Tongue (tissue), 2 donors: ENCODE results near the gene PELO. TPM values are rescaled to one million over a fixed set of nuclear protein-coding genes. Genes with fewer than 3 reads are reported as not detected.
"Not testable (repeated sequence)": the region's sequence is repeated elsewhere in the genome, so short reads cannot be mapped to it uniquely, and the experiment has no call there.

Experiments
- DNase-seq: peaks from one replicate; pipeline ENCODE4 v3.0.0-alpha.2; 2015
- total RNA-seq: library from RNA; depleted of rRNA; stranded (reverse); fragments of >200 nt; gene quantifications from one replicate; pipeline ENCODE4 v1.2.3, GENCODE V29; 2014

PELO gene
- total RNA-seq, 1 donor from 2014 or later: 23.8 TPM

DNA sequence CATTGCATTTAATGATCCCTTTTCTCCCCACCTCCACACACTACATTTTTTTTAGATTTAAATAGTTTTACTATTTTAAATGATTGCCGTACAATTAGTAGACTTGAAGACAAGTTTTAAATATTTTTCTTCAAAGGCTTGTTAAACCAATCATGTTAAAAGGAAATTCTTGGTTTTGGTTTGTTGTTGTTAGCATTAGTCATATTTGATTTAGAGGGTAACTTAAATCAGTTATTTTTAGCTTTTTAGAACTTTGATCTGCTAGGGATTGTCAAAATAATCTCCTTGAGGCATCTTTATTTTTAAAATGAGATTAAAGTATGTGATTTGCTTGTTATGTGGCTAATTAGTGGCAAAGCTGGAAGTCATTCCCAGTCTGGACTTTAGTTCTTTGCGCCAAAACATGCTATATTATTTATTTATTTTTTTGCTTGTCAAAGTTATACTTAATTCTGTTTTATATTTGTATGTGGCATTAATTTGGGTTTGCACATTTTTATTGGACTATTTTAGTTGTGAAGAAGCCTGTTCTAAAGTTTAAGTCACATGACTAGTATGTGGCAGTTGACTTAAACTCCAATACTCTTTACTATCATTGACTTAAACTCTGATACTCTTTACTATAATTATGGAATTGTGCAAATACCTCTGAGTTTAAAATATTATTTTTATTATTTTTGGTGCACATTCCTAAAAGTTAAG lies 14.7 kb downstream of the PELO start:
- DNase-seq: no peak

DNA sequence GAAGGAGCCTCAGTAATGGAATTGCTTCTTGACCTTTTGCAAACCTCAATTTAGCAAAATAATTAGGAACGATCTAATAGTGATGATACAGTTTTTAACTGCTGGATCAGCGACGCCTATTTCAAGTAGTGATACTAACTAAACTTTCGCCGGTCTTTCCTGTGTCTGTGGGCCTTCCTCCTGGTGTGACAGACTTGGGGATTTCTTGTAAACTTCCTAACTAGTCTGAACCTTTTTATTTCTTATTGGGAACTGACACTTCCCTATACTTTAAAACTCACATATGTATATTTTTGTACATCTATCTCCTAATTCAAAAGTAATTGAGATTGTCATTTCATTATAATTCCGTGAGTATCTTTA lies 15.2 kb downstream of the PELO start:
- no peak for DNase-seq

DNA sequence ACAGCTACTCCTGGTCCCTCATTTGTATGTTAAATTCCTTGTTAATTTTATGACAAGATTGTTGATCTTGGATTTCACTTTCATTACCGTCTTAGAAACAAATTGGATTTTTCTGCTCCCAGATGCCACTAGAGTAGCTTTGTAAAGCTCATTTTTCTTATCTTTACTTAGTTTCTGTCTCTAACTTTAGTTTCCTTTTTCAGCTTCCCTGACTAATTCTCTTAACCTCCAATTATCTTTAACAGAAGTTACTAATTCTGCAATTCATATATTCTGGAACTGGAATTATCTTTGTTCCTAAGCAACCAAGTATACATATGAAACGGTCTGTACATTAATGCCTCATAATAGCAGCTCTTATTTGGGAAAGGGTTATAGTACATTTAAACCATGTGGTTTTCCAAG lies 16.7 kb downstream of the PELO start:
- DNase-seq: no peak

DNA sequence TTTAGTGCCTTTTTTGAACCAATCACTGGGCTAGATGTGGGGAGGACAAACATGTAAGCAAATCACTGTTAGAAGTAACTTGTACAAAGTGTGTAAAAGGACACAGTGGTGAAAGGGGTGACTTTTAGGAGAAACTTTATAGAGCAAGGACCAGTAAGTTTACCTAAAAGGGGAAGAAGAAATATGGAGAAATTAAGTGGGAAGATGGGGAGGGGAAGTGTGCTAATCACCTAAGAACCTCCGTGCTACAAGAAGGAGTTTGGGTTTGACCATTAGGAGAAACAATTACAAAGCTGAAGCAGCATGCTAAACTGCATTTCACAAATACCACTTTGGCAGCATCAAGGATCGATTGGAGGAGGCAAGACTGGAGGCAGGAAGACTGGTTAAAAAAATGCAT lies 17.3 kb downstream of the PELO start:
- DNase-seq: no peak

DNA sequence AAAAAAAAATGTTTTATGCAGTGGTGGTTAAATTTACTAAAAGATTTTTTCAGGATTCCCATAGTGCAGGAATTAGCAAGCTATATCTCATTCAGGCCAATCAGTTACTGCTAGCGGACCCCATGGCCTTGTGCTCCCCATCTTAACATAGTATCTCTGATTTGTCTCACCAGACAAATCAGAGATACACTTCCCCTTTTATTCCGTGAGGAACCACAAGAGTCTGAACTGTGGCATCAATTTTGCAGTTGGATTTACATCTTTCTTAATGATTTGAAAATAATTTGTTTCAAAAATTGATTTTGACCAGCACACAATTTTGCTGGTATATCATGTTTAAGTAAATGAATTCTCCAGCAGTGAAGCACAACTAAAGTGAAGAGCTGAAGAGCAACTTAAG lies 17.9 kb downstream of the PELO start:
- DNase-seq: no peak

DNA sequence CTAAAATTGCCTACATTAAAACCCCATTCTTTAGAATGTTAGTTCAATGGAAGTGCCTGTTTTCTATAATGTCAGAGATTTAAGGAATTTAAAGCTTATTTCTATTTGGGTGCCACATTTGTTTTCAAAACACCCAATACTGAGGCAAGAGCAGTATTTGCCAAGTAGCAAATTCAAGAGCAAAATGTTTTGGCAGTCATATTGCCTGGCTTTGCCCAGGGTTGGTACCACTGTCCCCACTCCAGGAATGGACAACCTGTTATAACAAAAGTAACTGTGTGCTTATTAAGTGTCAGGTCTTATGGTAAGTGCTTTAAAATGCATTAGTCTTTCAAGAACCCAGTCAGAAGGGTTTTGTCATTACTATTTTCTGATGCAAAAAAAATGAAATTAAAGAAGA lies 19.3 kb downstream of the PELO start:
- no peak for DNase-seq

DNA sequence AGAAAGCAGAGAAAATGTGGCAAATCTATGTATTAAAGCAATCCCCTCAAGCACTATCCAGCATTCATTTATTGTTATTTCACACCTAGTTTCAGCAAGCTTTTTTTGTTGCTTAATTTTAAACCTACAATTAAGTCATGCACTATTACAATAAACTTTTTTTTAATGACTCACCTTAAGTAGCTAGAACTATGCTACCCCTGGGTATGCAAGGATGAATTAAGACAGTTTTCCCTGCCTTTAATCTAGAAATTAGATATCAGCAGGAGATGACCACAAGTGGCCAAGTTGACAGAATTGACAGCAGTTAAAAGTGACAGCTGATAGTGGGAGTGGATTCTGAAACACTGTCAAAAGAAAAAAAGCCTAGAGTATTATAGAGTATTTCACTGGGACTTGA lies 20.0 kb downstream of the PELO start:
- no peak for DNase-seq

DNA sequence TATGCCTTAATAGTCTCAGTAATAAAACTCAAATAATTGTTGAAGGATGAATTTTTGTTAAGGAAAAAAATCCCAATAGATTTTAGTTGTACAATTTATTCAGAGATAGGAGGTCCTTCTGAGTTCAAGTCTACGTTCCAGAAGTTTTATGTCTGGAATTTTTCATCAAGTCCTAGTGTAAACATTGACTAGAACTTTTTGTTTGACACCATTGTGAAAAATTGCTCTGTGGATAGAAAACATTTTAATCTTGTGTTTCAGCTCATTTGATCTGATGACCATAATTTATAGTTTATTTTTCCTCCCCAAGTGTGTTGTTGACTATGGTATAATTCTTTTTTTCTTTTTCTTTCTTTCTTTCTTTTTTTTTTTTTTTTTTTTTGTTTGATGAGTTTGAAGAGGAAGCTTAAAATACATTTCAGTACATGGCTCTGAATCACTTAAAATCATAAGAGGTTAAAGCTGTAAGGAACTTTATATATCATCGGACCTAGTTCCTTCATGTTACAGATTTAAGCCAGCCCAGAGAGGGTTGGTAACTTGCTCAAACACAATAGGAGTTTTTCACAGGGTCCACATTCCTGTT lies 20.7 kb downstream of the PELO start:
- DNase-seq: no peak

DNA sequence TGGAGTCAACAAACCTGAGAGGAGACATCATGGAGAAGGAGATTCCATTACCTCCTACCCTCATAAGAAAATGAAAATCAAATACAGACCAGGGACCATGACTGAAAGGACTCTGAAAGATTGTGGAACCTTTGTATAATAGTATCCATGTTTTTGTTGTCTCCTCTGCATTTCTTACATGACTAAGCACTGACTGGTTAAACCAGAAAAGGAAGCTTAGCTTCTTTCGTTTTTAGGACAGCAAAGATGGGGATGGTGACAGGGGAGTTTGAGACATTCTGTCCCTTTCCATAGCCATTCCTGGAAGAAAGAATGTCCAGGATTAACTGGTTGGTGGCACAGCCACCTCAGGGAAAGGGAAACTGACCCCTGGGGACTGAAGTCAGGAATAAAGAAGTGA lies 22.2 kb downstream of the PELO start:
- no peak for DNase-seq

DNA sequence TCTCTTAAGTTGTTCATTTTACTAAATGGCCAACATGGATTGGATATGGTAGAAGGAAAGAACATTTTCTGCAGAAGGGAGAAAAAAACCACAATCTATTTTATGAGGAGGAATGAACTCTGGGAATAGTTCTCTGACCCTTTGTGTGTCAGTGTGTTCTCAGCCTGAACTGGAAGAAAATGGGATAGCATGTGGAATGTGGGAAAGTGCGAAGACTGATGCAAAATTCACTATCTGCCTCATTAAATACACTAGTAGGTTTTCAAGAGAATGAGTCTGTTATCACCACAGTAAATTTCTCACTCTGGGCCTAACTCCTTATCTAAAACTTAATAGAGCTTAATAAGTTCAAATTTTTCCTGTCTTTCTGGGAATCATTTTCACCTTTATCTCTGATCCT lies 22.7 kb downstream of the PELO start:
- DNase-seq: no peak

DNA sequence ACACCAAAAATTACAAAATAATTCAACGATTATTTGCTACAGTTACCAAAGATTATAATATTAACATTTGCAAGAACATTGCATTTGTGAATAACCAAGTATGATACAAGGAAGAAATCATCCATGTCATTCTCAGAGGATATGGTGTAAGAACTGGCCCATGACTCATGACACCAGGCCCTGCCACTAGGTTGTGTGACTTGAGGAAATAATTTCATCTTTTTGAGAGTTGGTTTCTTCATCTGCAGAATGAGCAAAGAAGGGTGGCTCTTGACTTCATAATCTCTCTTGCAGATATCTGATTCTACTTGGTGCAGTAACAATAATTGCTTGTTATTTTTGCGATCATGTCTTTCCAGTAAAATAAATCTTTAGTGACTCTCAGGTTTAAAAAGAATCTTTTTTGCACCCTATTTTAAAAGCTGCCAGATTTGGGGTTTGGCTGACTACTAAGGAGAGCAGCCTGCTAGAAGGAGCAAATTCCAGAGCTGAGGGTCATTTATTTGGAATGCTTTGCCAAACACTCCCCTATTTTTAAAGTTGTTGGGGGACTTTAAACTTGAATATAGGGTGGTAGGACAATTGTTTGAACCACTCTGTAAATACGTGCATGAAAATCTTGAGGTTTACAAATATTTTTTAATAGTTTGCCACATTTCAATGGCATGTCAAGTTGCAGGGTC lies 23.5 kb downstream of the PELO start:
- no peak for DNase-seq

DNA sequence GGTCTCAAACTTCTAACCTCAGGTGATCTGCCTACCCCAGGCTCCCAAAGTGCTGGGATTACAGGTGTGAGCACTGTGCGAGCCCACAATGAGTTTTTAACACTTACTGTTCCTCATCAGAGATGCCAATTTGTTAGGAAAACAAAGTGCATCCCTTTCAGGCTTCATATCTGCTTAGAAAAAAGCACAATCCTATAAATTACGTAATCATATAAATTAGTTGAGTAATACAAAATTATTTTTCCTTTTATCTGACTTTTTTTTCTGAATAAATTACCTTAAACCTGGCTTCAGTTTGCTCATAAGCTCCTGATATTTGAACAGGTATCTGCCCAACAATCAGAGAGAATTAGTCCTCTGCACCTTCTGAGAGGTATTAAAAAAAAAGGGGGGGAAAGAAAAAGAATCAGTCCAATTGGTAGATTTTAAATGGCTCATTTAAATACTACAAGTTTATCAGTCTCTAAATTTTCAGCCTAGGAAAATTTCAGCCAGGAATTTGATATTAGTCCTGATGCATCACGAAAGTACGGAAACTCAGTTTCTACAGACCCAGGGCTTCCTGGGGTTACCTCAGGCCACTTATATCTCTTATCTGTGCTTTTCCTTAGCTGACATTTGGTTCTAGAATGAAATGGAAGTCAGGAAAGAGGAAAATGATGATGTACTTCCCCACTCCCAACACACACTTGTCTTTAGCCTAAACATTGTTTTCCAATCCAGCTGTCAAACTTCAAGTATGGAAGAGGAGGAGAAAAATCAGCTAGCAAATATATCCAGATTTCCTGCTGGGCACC lies 26.8 kb downstream of the PELO start:
- DNase-seq: no peak

DNA sequence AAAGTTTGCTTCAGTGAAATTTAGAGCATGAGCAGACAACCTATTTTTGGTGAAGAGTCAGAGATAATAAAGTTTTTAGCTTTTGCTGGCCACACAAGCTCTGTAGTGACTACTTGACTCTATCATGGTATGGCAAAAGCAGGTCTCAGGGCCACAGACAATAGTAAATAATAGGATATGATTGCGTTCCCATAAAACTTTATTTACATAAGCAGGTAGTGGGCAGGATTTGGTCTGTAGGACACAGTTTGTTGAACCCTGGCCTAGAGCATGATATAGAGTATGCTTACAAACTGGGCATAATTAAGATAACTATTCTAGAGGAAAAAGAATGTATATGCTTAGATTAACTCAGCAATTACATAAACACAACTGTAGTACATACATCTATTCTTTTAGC lies 30.1 kb downstream of the PELO start:
- DNase-seq: no peak

DNA sequence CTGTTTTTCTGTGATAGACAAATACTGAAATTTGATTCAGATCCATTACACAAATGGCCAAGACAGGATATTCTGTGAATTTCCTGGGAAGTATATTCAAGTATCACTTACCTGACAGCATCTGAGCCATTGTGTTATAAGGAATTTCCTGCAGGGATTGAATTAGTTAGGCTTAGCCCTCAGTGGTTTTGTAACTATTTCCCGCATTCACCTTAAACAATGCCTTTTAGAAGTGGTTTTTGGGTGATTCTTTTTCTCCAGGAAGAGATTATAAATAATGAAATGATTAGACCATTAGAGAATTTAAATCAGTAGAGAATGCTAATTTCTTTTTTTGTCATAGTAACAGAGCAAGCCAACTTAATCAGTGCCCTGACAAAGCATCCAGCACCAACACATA lies 30.6 kb downstream of the PELO start:
- no peak for DNase-seq

DNA sequence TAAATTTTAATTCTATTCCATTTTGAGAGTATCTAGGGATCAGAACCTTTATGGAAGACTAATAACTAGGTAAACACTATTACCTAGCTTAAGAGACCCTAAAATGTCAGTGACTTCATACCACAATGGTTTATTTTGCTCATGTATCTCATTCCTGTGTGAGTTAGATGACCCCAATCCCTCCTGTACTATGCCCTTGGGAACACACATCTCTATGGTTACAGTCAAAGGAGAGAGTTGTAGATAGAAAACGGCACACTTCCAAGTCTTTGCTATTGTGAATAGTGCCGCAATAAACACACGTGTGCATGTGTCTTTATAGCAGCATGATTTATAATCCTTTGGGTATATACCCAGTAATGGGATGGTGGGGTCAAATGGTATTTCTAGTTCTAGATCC lies 31.1 kb downstream of the PELO start:
- not testable (repeated sequence) for DNase-seq

DNA sequence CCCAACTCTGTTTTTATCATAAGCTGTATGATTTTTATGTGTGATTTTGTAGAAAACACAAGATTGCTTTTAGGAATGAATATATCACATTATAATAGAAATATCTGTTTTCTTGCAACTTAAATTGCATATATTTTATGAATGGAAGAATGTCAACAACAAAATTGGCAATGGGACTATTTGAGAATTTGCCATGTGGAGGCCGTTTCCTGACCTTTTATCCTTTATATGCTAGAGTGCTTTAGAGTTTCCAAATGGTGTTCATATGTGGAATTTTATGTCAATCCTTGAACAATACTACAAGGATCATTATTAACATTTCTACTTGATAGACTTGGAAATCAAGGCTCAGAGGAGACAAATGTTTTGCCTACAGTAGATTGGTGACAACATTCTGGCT lies 34.2 kb downstream of the PELO start:
- DNase-seq: no peak

DNA sequence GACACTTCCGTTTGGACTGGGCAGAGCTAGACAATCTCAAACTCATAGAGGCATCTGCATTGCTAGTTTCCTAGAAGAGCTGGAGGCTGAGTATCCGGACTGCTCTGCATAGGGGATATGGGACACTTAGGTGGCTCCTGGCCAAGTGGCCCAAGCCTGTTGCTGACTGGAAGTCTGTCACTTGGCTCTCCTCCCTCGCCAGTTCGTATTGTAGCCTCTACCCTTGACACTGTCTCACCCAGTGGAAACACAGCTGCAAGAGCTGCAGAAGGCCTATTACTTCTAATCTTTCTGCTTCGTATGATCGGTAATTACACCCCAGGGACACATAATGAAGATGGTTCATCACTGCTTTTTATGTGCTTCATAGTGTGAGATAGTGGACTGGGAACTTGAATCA lies 34.7 kb downstream of the PELO start:
- DNase-seq: peak; percentile 37

DNA sequence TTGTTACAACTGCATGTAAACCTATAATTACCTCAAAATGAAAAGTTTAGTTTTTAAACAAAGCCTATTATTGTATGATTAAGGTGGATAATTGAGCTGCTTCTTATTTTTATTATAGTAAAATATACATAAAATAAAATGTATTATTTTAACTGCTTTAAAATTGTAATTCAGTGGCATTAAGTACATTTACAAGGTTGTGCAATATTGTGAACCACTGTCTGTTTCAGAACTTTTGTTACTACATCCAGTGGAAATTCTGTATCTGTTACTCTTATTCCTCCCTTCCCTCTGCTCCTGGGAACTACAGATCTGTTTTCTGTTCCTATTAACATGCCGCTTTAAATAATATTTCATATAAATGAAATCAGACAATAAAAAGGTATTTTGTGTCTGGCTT lies 37.1 kb downstream of the PELO start:
- DNase-seq: no peak

DNA sequence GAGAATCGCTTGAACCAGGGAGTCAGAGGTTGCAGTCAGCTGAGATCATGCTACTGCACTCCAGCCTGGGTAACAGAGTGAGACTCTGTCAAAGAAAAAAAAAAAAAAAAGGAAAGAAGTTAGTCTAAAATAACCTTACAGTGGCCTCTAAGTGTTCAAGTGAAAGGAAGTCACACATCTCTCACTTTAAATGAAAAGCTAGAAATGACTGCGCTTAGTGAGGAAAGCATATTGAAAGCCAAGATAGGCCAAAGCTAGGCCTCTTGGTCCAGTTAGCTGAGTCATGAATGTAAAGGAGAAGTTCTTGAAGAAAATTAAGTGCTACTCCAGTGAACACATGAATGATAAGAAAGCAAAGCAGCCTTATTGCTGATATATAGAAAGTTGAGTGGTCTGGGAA lies 38.1 kb downstream of the PELO start:
- DNase-seq: no peak

DNA sequence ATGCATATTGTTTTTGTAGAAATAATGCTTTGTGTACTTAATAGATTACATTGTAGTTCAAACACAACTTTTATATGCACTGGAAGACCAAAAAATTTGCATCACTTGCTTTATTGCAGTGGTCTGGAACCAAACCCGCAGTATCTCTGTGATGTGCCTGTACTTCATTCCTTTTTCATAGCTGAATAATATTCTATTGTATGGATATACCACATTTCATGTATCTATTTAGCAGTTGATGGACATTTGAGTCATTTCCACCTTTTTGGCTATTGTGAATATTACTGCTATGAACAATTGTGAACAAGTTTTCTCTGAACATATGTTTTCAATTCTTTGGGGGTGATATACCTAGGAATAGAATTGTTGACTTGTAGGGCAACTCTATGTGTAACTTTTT lies 40.1 kb downstream of the PELO start:
- no peak for DNase-seq

DNA sequence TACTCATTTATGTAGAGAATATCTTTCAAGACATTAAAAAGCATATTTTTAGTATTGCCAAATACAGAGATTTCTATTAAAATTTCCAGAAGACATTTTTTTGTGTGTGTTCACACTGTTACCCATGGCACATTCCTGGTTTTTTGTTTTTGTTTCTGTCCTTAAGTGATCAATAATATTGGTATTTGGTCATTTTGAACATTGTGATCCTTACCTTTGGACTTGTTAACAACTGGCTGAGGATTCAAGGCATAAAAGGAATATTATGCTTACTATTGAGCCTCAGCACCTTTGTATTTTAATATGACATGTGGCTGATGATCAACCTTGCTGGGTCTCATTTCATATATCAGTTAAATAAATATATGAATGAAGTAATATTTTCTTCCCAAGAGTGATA lies 41.9 kb downstream of the PELO start:
- DNase-seq: no peak

DNA sequence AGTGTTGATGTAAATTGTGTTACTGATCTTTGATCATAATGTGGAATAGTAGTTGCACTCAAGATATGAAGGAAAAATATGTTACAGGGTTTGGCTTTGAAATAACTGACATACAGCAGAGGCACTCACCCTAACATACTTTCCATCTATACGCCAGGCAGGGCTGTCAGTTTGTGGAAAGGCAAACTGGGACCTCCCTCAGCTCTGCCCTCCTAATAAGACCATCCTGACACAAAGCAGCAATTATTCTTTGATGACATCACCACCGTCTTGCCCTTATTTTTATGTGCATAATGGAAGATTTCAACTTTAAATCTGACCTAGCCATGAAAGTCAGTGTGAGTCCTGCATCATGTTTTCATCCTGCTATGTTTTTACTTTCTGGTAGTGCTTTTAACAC lies 42.9 kb downstream of the PELO start:
- peak; percentile 32 for DNase-seq

DNA sequence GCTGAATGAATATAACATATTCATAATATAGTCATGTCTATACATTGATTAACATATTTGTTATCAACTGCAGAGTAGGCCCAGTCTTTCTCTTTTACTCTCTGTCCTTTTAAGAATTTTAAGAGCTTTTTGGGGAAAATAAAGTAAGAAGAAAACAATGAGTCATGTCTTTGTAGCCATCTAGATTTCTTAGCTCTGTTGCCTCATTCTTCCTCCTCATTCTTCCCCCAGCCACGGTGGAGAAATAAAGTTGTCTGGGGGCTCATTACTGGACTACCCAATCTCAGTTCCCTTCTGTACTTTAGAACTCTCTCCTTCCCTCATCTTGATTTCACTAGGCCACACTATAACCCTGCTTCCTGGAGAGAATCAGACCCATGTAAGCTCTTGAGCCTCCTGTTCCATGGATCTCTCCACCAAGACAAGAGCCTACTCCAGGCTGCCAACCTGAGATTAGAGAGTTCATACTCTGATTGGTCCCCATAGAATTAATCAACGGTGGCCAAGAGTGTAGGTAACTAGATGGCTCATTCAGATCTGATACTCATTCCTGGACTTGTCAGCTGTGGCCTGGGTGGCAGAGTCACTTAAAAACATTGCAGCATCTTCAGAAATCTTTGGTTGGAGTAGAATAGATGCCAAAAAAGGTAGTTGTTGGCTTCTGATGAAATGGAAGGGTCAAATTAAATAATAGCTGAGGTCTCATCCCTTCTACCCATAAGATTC lies 44.2 kb downstream of the PELO start:
- DNase-seq: no peak
